HG02973 (cell line): Measurements from ENCODE around the gene SYCN.

Experiments used
- ATAC-seq: cut with Tn5 transposase; IDR thresholded peaks from one replicate; pipeline ENCODE4 v1.9.1; 2021; ENCODE audit warnings: moderate library complexity; ENCODE audit not compliant: unreplicated experiment

Gene SYCN

DNA sequence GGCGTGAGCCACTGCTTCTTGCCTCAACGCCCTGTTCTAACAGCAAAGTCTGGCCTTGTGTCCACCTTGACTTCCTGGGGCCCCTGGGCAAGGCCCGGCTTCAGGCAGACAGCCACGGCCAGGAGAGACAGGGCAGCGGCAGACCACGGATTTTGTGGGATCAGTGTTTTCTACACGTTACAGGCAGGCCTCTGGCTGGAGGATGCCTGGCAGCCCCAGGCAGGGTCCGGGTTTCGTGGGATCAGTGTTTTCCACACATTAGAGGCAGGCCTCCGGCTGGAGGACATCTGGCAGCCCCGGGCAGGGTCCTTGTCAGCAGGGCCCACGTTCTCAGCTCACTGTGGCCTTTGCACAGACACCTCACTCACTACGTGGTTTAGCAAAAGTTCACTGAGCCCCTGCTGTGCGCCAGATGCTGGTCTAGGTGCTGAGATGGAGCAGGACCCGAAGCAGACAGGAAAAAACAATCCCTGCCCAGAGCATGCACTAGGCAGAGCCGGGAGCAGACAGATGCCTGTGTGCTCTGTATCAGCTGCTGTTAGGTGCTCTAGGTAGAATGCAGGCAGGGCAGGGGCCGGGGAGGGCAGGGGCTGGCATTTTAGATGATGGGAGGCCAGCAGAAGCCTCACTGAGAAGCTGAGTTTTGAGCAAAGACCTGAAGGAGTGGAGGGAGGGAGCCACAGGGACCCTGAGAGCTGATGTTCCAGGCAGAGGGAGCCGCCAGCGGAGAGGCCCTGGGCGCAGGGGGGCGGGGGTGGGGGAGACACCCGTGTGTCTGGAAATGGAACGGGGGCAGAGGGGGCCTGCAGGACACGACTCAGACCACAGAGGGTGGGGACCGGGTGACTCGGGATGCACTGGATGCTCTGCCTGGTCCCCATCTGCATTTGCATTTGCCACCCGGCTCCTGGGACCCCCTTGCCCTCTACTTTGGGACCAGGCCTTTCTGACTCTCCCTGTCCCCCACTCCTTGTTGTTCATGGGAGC, 32.3 kb downstream of the SYCN start:
- no peak for ATAC-seq

- ATAC-seq: no peak
These were observed 33.5 kb downstream of the SYCN start for GRCh38 chr19:39170386-39171231.

- no peak for ATAC-seq
These were observed 34.8 kb downstream of the SYCN start for GRCh38 chr19:39169143-39169810.

DNA sequence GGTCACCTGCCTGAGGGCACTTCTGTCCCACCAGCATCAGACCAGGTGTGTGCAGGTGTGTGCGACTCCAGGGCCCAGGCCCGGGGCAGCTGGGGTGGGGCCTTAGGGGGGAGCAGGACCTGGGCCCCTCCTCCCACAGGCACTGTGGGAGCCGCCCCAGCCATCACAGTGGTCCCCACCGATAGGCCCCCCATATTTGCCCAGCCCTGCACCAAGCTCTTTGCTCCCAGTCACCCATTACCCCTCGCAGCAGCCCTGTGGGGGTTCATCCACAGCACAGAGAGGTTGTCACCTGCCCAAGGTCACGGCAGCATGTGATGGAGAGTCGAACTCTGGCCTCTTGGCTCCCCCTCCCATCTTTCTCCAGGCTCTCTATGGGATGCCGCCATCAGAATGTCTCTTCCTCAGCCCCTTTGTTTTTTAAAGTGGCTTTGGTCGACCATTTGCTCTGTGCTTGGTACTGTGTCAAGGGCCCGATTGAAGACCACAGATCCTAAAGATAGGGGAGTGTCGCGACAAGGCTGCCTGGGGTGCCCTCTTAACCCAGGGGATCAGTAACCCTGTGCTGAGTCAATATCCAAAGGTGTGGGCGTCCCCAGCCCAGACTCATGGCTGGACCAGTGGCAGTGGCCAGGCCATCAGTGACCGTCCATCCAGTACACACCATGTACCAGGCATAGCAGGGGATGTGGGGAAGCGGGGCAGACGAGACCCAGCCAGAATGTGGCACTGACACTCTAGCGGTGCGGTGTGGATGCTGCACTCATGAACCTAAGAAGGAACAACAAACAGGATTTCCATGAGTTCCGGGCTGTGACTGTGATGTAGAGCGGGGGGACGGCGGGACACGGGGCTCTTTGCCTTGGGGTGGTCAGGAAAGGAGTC, 35.6 kb downstream of the SYCN start:
- ATAC-seq: no peak

DNA sequence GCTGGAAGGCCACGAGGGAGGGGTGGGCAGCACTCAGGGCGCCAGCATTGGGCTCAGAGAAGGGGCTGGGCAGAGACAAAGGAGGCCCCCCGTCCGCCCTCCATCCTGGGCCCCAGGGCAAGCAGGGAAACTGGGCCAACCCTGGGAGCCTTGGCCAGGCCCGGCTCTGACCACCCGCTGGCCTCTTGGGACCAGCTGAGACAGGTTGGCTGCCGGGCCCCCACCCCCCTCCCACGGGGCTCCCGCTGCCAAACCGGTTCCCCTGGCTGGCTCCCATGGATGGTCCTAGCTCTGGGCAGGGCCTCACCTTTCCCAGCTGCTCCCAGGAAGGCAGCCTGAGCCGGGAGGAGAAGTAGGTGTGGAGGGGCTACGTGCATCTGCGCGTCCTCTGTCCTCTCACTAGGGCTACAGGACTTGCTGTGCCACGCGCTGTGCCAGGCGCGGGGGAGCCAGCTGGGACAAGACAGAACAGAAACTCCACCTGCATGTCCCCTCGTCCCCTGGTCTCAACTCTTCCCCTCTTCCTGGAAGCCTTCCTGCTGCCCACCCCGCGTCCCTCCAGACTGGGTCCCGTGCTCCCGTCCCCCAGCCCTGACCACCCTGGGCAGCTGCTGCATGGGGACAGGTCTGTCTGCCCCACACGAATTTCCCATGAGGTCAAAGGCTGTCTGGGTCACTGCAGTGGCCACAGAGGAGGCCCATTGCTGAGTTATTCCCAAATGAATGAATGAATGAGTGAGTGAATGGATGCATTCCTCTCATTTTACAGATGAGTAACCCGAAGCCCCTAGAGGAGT, 36.4 kb downstream of the SYCN start:
- ATAC-seq: no peak

DNA sequence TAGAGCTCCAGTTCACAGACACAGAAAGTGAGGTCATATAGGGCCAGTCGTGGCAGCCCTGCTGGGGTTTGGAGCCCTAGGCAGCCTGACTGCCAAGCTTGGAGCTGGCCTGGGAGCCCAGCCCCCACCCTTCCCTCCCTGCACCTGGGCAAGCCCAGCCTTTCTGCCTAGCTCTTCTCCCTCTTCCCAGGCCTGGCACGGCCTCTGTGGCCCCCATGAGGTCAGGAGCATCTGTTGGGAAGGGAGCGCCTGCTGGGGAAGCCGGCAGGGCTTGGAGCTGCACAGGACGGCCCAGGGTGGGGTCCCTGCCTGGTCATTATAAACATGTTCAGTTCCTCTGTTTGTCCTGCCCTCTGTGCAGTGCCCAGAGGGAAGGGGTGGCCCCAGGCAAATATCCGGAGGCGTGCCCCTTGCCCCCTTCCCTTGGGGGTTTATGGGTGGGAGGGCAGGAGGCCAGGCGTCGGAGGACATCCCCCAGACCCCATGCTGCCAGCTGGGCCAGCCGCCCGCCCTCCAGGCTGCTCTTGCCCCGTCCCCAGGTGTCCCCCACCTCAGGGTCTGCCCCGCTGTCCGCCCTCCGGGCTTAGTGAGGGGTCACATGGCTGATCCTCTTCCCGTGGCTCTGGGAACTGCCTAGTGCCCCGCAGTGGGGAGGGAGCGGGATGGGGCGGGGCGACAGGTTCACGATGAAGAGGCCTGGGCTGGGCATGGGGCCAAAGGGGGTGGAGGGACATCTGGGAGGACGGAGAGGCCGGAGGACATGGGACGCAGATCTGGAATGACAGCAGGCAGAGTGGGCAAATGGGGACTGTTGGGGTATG, 37.3 kb downstream of the SYCN start:
- no peak for ATAC-seq

GRCh38 chr19:39165857-39166256, 38.2 kb downstream of the SYCN start:
- ATAC-seq: no peak

DNA sequence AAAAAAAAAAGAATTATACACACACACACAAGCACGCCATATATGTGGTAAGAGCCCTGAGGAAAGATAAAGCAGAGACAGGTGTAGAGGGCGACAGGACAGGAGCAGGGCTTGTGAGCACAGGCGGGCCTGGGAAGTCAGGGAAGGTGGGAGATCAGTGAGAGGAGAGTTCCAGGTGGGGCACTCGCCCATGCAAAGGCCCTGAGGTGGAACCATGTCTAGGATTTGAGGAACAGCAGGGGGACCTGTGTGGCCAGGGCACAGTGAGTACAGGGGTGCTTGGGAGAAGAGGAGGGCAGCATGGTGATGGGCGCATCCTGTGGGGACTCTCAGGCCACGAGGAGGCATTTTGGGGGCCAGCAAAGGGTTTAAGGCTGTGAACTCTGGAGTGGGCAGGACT, 39.8 kb downstream of the SYCN start:
- no peak for ATAC-seq

GRCh38 chr19:39163621-39164020, 40.4 kb downstream of the SYCN start:
- no peak for ATAC-seq

GRCh38 chr19:39162441-39163043, 41.5 kb downstream of the SYCN start:
- ATAC-seq: no peak

DNA sequence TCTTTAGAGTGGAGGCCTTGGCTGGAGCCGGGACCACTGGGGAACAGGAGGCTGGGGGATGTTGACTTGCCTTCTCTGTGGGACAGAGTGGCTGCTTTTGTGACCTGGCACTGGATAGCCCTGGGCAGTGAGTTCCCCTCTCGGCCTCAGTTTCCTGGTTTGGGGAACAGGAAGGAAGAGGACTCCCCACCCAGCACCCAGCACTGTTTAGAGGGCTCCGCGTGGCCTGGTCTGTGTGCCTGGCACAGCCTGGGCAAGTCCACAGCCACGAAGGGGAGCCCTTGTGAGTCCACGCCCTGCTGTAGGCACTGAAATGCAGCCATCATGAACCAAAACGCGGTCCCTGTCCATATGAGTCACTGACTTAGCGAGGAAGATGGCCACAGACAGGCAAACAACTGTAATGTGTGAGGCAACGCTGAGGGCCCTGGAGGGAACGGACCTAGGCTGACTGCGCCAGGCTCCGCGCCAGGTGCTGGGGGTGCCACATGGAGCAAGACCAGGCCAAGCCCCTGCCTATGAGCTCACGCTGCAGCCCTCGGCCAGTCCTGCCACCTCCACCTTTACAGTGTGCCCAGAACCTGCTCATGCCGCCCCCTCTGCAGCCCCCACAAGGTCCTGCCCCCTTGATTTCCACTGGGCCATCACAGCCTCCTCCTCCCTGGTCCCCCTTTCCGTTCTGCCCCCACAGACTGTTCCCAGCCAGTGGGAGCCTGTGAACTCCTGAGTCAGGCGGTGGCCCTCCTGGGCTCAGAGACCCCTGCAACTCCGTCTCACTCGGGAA, 43.0 kb downstream of the SYCN start:
- no peak for ATAC-seq

- ATAC-seq: no peak
These were observed 43.6 kb downstream of the SYCN start for GRCh38 chr19:39160523-39160861.

DNA sequence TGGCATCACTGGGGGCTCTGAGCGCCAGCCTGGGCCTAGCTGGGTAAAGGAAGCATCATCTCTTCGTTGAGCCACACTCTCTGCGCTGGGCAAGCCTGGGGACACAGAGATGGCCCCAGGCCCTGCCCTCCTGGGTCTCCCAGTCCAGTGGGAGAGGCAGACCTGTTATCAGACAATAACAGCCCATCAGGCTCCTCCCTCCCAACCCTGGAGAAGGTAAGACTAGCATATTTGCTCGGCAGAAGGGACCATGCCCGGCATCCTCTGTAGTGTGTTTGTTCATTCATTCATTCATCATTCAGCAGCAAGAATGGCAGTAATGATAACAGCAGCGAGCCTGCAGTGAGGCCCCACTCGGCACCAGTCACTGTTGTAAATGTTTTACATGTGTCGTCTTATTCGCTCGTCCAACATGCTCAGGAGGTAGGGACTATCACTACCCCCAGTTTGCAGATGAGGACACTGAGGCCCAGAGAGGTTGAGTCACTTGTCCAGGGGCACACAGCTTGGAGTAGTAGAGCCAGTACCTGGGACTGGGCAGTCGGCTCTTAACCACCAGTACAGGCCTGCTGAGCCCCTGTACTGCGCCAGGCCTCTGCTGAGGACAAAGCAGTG, 45.3 kb downstream of the SYCN start:
- no peak for ATAC-seq

GRCh38 chr19:39157997-39158389, 46.1 kb downstream of the SYCN start:
- no peak for ATAC-seq

- no peak for ATAC-seq
These were observed 46.6 kb downstream of the SYCN start for GRCh38 chr19:39157275-39157996.
